MV-4-11 (cell line): Measurements from ENCODE around the gene DHX15.
"Not testable (repeated sequence)": the region's sequence is repeated elsewhere in the genome, so short reads cannot be mapped to it uniquely, and the experiment has no call there.

Experiments used
- DNase-seq: peaks from one replicate; lab custom pipeline; 2025; lab: John Stamatoyannopoulos, UW

DHX15 gene

GRCh38 chr4:24544208-24544988 lies 40.0 kb downstream of the DHX15 start:
- peak; percentile 16 for DNase-seq

GRCh38 chr4:24537025-24537424 lies 47.3 kb downstream of the DHX15 start:
- no peak for DNase-seq

GRCh38 chr4:24535399-24535798 lies 49.0 kb downstream of the DHX15 start:
- DNase-seq, result no peak

- no peak for DNase-seq
These were observed 51.0 kb downstream of the DHX15 start for GRCh38 chr4:24533364-24533763.

- no peak for DNase-seq
These were observed 54.8 kb downstream of the DHX15 start for GRCh38 chr4:24529555-24529954.

GRCh38 chr4:24527371-24527770 lies 57.0 kb downstream of the DHX15 start:
- DNase-seq, result no peak

- DNase-seq, result no peak
These were observed 62.8 kb downstream of the DHX15 start for GRCh38 chr4:24521544-24521943.

- no peak for DNase-seq
These were observed 64.7 kb downstream of the DHX15 start for GRCh38 chr4:24519649-24520048.

GRCh38 chr4:24517676-24518075 lies 66.7 kb downstream of the DHX15 start:
- DNase-seq, result no peak

- DNase-seq, result no peak
These were observed 67.4 kb downstream of the DHX15 start for GRCh38 chr4:24516926-24517325.

- no peak for DNase-seq
These were observed 68.7 kb downstream of the DHX15 start for GRCh38 chr4:24515698-24516097.

- DNase-seq, result no peak
These were observed 69.5 kb downstream of the DHX15 start for GRCh38 chr4:24514808-24515207.

- no peak for DNase-seq
These were observed 70.6 kb downstream of the DHX15 start for GRCh38 chr4:24513718-24514117.

- DNase-seq, result no peak
These were observed 72.8 kb downstream of the DHX15 start for GRCh38 chr4:24511371-24512063.

- no peak for DNase-seq
These were observed 74.3 kb downstream of the DHX15 start for GRCh38 chr4:24510091-24510490.

- no peak for DNase-seq
These were observed 75.8 kb downstream of the DHX15 start for GRCh38 chr4:24508541-24508940.

GRCh38 chr4:24507439-24507838 lies 76.9 kb downstream of the DHX15 start:
- DNase-seq, result no peak

GRCh38 chr4:24503090-24503489 lies 81.3 kb downstream of the DHX15 start:
- DNase-seq, result not testable (repeated sequence)

- DNase-seq, result no peak
These were observed 87.1 kb downstream of the DHX15 start for GRCh38 chr4:24497221-24497620.

- no peak for DNase-seq
These were observed 87.8 kb downstream of the DHX15 start for GRCh38 chr4:24496597-24496996.

GRCh38 chr4:24495388-24495787 lies 89.0 kb downstream of the DHX15 start:
- DNase-seq, result no peak

GRCh38 chr4:24489870-24490269 lies 94.5 kb downstream of the DHX15 start:
- DNase-seq, result no peak

GRCh38 chr4:24488399-24489164 lies 95.8 kb downstream of the DHX15 start:
- DNase-seq, result peak; percentile 51
